Smooth muscle cell (in vitro differentiated cells): ENCODE data around the gene OR5K3. TPM values are rescaled to one million over a fixed set of nuclear protein-coding genes. Genes with fewer than 3 reads are reported as not detected.
"Not testable (repeated sequence)": the region's sequence is repeated elsewhere in the genome, so short reads cannot be mapped to it uniquely, and the experiment has no call there.

ENCODE experiments used
- DNase-seq: peaks from one replicate; lab custom pipeline; 2025; ENCODE audit not compliant: unreplicated experiment; lab: John Stamatoyannopoulos, UW
- H2AFZ ChIP-seq: fragments of 200-600 bp; sonication (generic); 2 replicates; pipeline ENCODE4 v1.6.0; 2016; ENCODE audit warnings: antibody characterized with exemption, low read depth, mild to moderate bottlenecking
- H3F3A ChIP-seq: fragments of 200-600 bp; sonication (generic); 2 replicates; pipeline ENCODE4 v1.6.0; 2017; ENCODE audit warnings: antibody characterized with exemption, low read depth
- H3K27ac ChIP-seq: fragments of 200-600 bp; sonication (generic); 2 replicates; pipeline ENCODE4 v1.5.1; 2016; ENCODE audit warnings: low read depth, mild to moderate bottlenecking
- H3K27me3 ChIP-seq: fragments of 200-600 bp; sonication (generic); 2 replicates; pipeline ENCODE4 v1.6.1; 2016; ENCODE audit warnings: low read depth, mild to moderate bottlenecking
- H3K36me3 ChIP-seq: fragments of 200-600 bp; sonication (generic); 2 replicates; pipeline ENCODE4 v1.5.1; 2016; ENCODE audit warnings: low read depth
- H3K4me1 ChIP-seq: fragments of 200-600 bp; sonication (generic); 2 replicates; pipeline ENCODE4 v1.5.1; 2016; ENCODE audit warnings: low read depth
- H3K4me2 ChIP-seq: fragments of 200-600 bp; sonication (generic); 2 replicates; pipeline ENCODE4 v1.6.0; 2016; ENCODE audit warnings: mild to moderate bottlenecking
- H3K4me3 ChIP-seq: fragments of 200-600 bp; sonication (generic); 2 replicates; pipeline ENCODE4 v1.5.1; 2016; ENCODE audit warnings: mild to moderate bottlenecking
- H3K79me2 ChIP-seq: fragments of 200-600 bp; sonication (generic); 2 replicates; pipeline ENCODE4 v1.6.0; 2016; ENCODE audit warnings: low read depth, mild to moderate bottlenecking
- H3K9ac ChIP-seq: fragments of 200-600 bp; sonication (generic); 2 replicates; pipeline ENCODE4 v1.6.0; 2016; ENCODE audit warnings: low read depth
- H3K9me3 ChIP-seq: fragments of 200-600 bp; sonication (generic); replicated peaks from 2 replicates; pipeline ENCODE4 v1.5.1; 2016; ENCODE audit warnings: low read depth
- H4K20me1 ChIP-seq: fragments of 200-600 bp; sonication (generic); 2 replicates; pipeline ENCODE4 v1.6.0; 2016; ENCODE audit warnings: low read depth
- WGBS: methylation state at CpG from one replicate; pipeline ENCODE4 v1.1.7; 2016; ENCODE audit warnings: low lambda C conversion rate; 5-methylcytosine and 5-hydroxymethylcytosine counted together
- polyA plus RNA-seq: library from polyadenylated mRNA; unstranded; fragments of >200 nt; fragmentation: Nextera tagmentation; extraction: Ambion mirVana; gene quantifications from 2 replicates; pipeline ENCODE4 v1.2.1, GENCODE V29; 2016
- total RNA-seq: library from RNA; depleted of rRNA; stranded (reverse); fragments of >200 nt; gene quantifications from 2 replicates; pipeline ENCODE4 v1.2.3, GENCODE V29; 2014
- TF ChIP-seq, protein P1 (sequence below): fragments of 200-600 bp; sonication (generic); IDR thresholded peaks from 2 replicates; pipeline ENCODE4 v1.5.1; 2017; ENCODE audit warnings: borderline replicate concordance, mild to moderate bottlenecking, antibody characterized with exemption; ENCODE audit not compliant: insufficient read depth, poor library complexity, severe bottlenecking

Gene OR5K3
- total and polyA plus RNA-seq, 2 experiments from 2014 or later, result not detected

DNA sequence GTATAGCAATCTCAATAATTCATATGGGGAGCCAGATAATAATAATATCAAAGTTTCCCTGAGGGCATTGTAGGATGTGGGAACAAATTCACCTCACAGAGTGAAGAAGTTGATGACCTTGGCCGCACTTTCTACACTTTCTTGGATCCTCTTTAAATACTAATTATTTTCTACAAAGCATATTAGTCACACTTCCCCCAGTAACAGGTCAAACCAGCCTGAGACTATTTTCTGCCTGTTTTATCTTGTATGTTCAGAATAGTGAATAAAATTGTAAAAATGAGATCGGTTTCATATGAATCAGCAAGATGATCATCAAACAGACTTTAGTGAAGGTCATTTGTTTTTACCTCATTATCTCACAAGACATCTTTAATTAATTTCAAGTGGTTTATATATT lies 2.3 kb upstream of the OR5K3 start:
- Histone ChIP-seq H3F3A (no peaks in the 10 kb centered on the region), H3K79me2 (no peaks in the 10 kb centered on the region), H3K4me1 (no peaks in the 10 kb centered on the region), H3K36me3 (no peaks in the 10 kb centered on the region), H3K4me3 (no peak overlapping the region), H4K20me1 (no peaks in the 10 kb centered on the region), H3K9me3 (no peaks in the 10 kb centered on the region), H2AFZ (no peak overlapping the region), H3K9ac (no peak overlapping the region), H3K27ac (no peak overlapping the region), H3K27me3 (no peaks in the 10 kb centered on the region), H3K4me2 (no peak overlapping the region)
- TF ChIP-seq, protein P1, sequence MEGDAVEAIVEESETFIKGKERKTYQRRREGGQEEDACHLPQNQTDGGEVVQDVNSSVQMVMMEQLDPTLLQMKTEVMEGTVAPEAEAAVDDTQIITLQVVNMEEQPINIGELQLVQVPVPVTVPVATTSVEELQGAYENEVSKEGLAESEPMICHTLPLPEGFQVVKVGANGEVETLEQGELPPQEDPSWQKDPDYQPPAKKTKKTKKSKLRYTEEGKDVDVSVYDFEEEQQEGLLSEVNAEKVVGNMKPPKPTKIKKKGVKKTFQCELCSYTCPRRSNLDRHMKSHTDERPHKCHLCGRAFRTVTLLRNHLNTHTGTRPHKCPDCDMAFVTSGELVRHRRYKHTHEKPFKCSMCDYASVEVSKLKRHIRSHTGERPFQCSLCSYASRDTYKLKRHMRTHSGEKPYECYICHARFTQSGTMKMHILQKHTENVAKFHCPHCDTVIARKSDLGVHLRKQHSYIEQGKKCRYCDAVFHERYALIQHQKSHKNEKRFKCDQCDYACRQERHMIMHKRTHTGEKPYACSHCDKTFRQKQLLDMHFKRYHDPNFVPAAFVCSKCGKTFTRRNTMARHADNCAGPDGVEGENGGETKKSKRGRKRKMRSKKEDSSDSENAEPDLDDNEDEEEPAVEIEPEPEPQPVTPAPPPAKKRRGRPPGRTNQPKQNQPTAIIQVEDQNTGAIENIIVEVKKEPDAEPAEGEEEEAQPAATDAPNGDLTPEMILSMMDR, result no peak
- 83% methylated on average over 2 of the region's 2 CpGs for whole genome bisulfite sequencing
- no peak for DNase-seq

DNA sequence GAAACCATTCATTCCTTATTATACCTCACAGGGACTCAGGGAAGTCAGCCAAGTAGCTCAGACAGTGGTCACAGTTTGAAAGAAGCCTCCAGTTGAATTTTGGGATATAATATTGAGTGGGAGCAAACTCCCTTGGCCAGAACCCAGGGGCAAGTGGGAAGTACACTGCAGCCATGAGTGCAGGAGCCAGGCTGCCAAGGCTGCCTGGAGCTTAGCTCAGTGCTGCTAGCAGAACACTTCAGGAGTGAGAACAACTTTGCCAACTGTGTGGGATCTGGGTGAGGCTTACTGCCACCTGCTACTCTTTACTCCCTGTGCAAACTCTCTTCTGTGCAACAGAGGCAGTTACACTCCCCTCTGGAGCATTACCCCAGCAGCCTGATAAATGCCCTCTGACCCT lies 4.6 kb downstream of the OR5K3 start:
- TF ChIP-seq, protein P1, result no peak
- Histone ChIP-seq H3K4me2 (no peak overlapping the region), H3K4me3 (no peak overlapping the region), H2AFZ (no peak overlapping the region), H3F3A (no peaks in the 10 kb centered on the region), H3K9ac (no peak overlapping the region), H3K27ac (no peak overlapping the region), H3K4me1 (no peaks in the 10 kb centered on the region), H3K79me2 (no peaks in the 10 kb centered on the region), H3K9me3 (no peaks in the 10 kb centered on the region), H3K36me3 (no peaks in the 10 kb centered on the region), H3K27me3 (no peaks in the 10 kb centered on the region), H4K20me1 (no peaks in the 10 kb centered on the region)
- no peak for DNase-seq

DNA sequence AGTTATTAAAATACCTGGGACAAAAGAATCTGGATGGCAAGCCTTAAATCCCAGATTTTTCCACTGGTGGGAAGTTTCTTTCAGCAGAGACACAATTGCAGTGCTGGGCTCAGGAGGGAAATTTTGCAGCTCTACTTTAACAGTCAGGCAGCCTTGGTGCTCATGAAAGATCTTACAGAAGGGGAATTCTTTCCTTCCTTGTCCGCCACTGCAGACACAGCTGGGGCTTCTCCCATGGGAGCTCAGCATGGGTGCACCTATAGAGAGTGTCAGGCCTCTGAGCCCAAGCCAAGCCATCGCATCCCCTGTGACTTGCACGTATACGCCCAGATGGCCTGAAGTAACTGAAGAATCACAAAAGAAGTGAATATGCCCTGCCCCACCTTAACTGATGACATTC lies 6.0 kb downstream of the OR5K3 start:
- not testable (repeated sequence) for H3K79me2 ChIP-seq, H3K27ac ChIP-seq, H3K4me3 ChIP-seq, H3K4me2 ChIP-seq, H3K9ac ChIP-seq, DNase-seq, H3K4me1 ChIP-seq, H3K36me3 ChIP-seq, H3F3A ChIP-seq, H3K9me3 ChIP-seq, H4K20me1 ChIP-seq, H2AFZ ChIP-seq, H3K27me3 ChIP-seq
- WGBS, result 69% methylated on average over 4 of the region's 4 CpGs

DNA sequence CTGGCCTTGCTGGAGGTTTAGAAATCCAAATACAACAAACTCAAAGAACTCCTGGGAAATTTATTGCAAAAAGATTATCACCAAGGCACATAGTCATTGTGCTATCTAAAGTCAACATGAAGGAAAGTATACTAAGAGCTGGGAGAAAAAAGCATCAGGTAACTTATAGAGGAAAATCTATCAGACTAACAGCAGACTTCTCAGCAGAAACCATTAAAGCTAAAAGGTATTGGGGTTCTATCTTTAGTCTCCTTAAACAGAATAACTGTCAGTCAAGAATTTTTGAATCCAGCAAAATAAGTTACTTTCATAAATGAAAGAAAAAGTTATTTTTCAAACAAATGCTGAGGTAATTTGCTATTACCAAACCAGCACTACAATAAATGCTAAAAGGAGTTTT lies 8.0 kb downstream of the OR5K3 start:
- TF ChIP-seq, protein P1, result no peak
- H3K4me1 ChIP-seq, result no peaks in the 10 kb centered on the region
- no peaks in the 10 kb centered on the region for H3K36me3 ChIP-seq

More for the DNA sequence above, 8.0 kb downstream of the OR5K3 start:
- no peaks in the 10 kb centered on the region for H3K27me3 ChIP-seq
- no peaks in the 10 kb centered on the region for H4K20me1 ChIP-seq
- no peak overlapping the region for H2AFZ ChIP-seq
- no peak overlapping the region for H3K27ac ChIP-seq
- H3K4me3 ChIP-seq, result no peak overlapping the region
- DNase-seq, result no peak
- H3K9ac ChIP-seq, result no peak overlapping the region
- H3K4me2 ChIP-seq, result no peak overlapping the region
- peaks cover under 1% of the 10 kb centered on the region for H3K9me3 ChIP-seq
- H3F3A ChIP-seq, result no peaks in the 10 kb centered on the region
- no peaks in the 10 kb centered on the region for H3K79me2 ChIP-seq
